Psoas muscle (tissue), 8 donors: ENCODE measurements around the gene OASL. TPM values are rescaled to one million over a fixed set of nuclear protein-coding genes. Genes with fewer than 3 reads are reported as not detected.

Experiments
- ATAC-seq, 4 donors: fragments of 200-7000 bp; cut with Tn5 transposase; one replicate each; pipeline ENCODE4 v1.9.1; 2020; ENCODE audit warnings: moderate library complexity in 3 of 4, mild to moderate bottlenecking in 2 of 4
- DNase-seq, 2 donors: peaks; one replicate each; pipeline ENCODE4 v3.0.0-alpha.2; 2020
- H3K27ac ChIP-seq: fragments of 200-600 bp; one replicate; pipeline ENCODE4 v1.8.0; 2022
- H3K27me3 ChIP-seq, 3 donors: fragments of 200-600 bp in 1 of 3; one replicate each; pipeline versions ENCODE4 v1.6.1 to v1.8.0; 2013 to 2022; ENCODE audit warnings: low read length in 2 of 3, mild to moderate bottlenecking in 2 of 3, moderate library complexity in 1 of 3; ENCODE audit not compliant: insufficient read depth in 3 of 3
- H3K36me3 ChIP-seq, 2 donors: fragments of 200-600 bp in 1 of 2; one replicate each; pipeline versions ENCODE4 v1.6.1 to v1.8.0; 2013 to 2022; ENCODE audit warnings: low read depth in 1 of 2, mild to moderate bottlenecking in 1 of 2, moderate library complexity in 1 of 2; ENCODE audit not compliant: insufficient read depth in 1 of 2
- H3K4me1 ChIP-seq: fragments of 200-600 bp; one replicate; pipeline ENCODE4 v1.8.0; 2022
- H3K4me3 ChIP-seq: fragments of 200-600 bp; one replicate; pipeline ENCODE4 v1.8.0; 2022; ENCODE audit warnings: mild to moderate bottlenecking
- H3K9me3 ChIP-seq: fragments of 200-600 bp; one replicate; pipeline ENCODE4 v1.8.0; 2022
- WGBS, 3 donors: extraction: QIAGEN DNeasy Blood & Tissue Kit; methylation state at CpG; one replicate each; pipeline versions ENCODE4 v1.1.6 to v1.1.7; 2013; 5-methylcytosine and 5-hydroxymethylcytosine counted together
- intact Hi-C, 2 donors: fragments of 100-400 bp; cut with DNase I; formaldehyde crosslinking; loops; one replicate each; pipeline versions ENCODE4 v1.11.0 to v1.14.2; 2022
- polyA plus RNA-seq, 3 donors: library from polyadenylated mRNA; stranded (reverse); fragments of 200-250 nt; gene quantifications; one replicate each; pipeline ENCODE4 v1.2.3, GENCODE V29; 2013
- total RNA-seq, 4 donors: library from RNA; stranded (reverse); fragmentation: NEBNext Ultra II Directional in 2 of 4; extraction: Animal tissue kit (Norgen Biotek cat#: 25700) in 2 of 4; gene quantifications; one replicate each; pipeline versions ENCODE4 v1.2.1 to v1.2.4, GENCODE V29; 2021 to 2023
- TF ChIP-seq, protein P1 (sequence below): fragments of 200-600 bp; IDR thresholded peaks from one replicate; pipeline ENCODE4 v1.8.0; 2022; ENCODE audit warnings: antibody characterized with exemption
- donor health status: healthy with polysubstance abuse.
- donor health status: DM: no; HTN: no; CAD: no; lungs with moderate emphysema.
- donor health status: Bipolar disorder and iron deficiency.
- donor health status: healthy.
- donor health status: DM: yes; HTN: yes; CAD: no.
- donor health status: DM: no; HTN: no; CAD: no.
- donor health status: DM: no; HTN: no; CAD: no.
- donor health status: DM: yes; HTN: yes; CAD: no.

Gene OASL
- total and polyA plus RNA-seq, 7 donors: 0.15 to 0.30 (median 0.28) TPM; not detected in 1

- no peaks in the 10 kb centered on the region for H3K9me3 ChIP-seq
- intact Hi-C loops: no loop called here
- ATAC-seq (no peak), DNase-seq (no peak)
- no peak overlapping the region for H3K4me3 ChIP-seq
- H3K27me3 ChIP-seq: peaks cover 0 to 5% (median 4%) of the 10 kb centered on the region in 3 donors
- H3K36me3 ChIP-seq: peaks cover 0 to 11% of the 10 kb centered on the region in 2 donors
- H3K4me1 ChIP-seq: no peaks in the 10 kb centered on the region
- no peak overlapping the region for H3K27ac ChIP-seq
- WGBS, 3 donors: 68 to 74% (median 71%) methylated on average over 9 of the region's 9 CpGs
- TF ChIP-seq, protein P1, sequence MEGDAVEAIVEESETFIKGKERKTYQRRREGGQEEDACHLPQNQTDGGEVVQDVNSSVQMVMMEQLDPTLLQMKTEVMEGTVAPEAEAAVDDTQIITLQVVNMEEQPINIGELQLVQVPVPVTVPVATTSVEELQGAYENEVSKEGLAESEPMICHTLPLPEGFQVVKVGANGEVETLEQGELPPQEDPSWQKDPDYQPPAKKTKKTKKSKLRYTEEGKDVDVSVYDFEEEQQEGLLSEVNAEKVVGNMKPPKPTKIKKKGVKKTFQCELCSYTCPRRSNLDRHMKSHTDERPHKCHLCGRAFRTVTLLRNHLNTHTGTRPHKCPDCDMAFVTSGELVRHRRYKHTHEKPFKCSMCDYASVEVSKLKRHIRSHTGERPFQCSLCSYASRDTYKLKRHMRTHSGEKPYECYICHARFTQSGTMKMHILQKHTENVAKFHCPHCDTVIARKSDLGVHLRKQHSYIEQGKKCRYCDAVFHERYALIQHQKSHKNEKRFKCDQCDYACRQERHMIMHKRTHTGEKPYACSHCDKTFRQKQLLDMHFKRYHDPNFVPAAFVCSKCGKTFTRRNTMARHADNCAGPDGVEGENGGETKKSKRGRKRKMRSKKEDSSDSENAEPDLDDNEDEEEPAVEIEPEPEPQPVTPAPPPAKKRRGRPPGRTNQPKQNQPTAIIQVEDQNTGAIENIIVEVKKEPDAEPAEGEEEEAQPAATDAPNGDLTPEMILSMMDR: no peak
Measured at GRCh38 chr12:120997448-120997847, 41.6 kb downstream of the OASL start.

- 71 to 81% (median 77%) methylated on average over 10 to 11 of the region's 11 CpGs for WGBS, 3 donors
- Histone ChIP-seq H3K36me3 (no peaks in the 10 kb centered on the region), H3K27ac (no peak overlapping the region), H3K4me1 (no peaks in the 10 kb centered on the region), H3K9me3 (no peaks in the 10 kb centered on the region), H3K4me3 (no peak overlapping the region), H3K27me3 (peaks cover 0 to 5% (median 4%) of the 10 kb centered on the region in 3 donors)
- ATAC-seq (no peak), DNase-seq (no peak)
- TF ChIP-seq, protein P1: no peak
- intact Hi-C loops: no loop called here
Measured at GRCh38 chr12:120996133-120996746, 42.8 kb downstream of the OASL start.

DNA sequence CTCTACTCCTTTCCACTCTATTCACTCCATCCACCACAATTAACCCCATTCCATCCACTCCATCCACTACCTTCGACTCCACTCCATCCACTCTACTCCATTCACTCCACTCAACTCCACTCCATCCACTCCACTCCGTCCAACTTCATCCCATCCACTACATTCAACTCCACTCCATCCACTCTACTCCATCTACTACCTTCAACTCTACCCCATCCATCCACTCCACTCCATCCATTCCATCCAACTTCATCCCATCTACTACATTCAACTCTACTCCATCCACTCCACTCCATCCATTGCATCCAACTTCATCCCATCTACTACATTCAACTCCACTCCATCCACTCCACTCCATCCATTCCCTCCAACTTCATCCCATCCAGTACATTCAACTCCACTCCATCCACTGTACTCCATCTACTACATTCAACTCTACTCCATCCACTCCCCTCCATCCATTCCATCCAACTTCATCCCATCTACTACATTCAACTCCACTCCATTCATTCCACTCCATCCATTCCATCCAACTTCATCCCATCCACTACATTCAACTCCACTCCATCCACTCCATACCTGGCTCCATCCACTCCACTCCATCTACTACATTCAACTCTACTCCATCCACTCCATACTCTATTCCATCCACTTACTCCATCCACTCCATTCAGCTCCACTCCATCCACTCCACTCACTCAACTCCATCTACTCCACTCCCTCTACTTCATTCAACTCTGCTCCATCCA, 44.3 kb downstream of the OASL start:
- H3K4me3 ChIP-seq: no peak overlapping the region
- no peak for DNase-seq
- no peak overlapping the region for H3K27ac ChIP-seq
- WGBS, 3 donors: 89 to 91% (median 89%) methylated on average over 2 of the region's 2 CpGs
- ATAC-seq: no peak
- no peaks in the 10 kb centered on the region for H3K36me3 ChIP-seq
- H3K9me3 ChIP-seq: no peaks in the 10 kb centered on the region
- no peaks in the 10 kb centered on the region for H3K4me1 ChIP-seq
- intact Hi-C loops: no loop called here
- TF ChIP-seq, protein P1: no peak
- peaks cover 0 to 5% (median 4%) of the 10 kb centered on the region in 3 donors for H3K27me3 ChIP-seq

GRCh38 chr12:120994059-120994458, 45.0 kb downstream of the OASL start:
- DNase-seq: no peak
- intact Hi-C loops: no loop called here
- no peaks in the 10 kb centered on the region for H3K4me1 ChIP-seq
- no peak overlapping the region for H3K4me3 ChIP-seq
- H3K27ac ChIP-seq: no peak overlapping the region
- no peak for ATAC-seq
- 84 to 92% (median 88%) methylated on average over 11 to 15 of the region's 15 CpGs for WGBS, 3 donors
- peaks cover 0 to 5% (median 4%) of the 10 kb centered on the region in 3 donors for H3K27me3 ChIP-seq
- no peaks in the 10 kb centered on the region for H3K36me3 ChIP-seq
- TF ChIP-seq, protein P1: no peak
- no peaks in the 10 kb centered on the region for H3K9me3 ChIP-seq
